VCaP (cell line): ENCODE measurements around the gene AP1S2.
"Not testable (repeated sequence)": the region's sequence is repeated elsewhere in the genome, so short reads cannot be mapped to it uniquely, and the experiment has no call there.

Experiments
- H3K27ac ChIP-seq: fragments of 450-650 bp; 2 replicates; pipeline ENCODE4 v1.5.1; 2017
- TF ChIP-seq, protein P1 (sequence below): fragments of 450-650 bp; conservative IDR thresholded peaks from 2 replicates; pipeline ENCODE4 v1.5.1; 2017; ENCODE audit warnings: mild to moderate bottlenecking, moderate library complexity

Gene AP1S2

DNA sequence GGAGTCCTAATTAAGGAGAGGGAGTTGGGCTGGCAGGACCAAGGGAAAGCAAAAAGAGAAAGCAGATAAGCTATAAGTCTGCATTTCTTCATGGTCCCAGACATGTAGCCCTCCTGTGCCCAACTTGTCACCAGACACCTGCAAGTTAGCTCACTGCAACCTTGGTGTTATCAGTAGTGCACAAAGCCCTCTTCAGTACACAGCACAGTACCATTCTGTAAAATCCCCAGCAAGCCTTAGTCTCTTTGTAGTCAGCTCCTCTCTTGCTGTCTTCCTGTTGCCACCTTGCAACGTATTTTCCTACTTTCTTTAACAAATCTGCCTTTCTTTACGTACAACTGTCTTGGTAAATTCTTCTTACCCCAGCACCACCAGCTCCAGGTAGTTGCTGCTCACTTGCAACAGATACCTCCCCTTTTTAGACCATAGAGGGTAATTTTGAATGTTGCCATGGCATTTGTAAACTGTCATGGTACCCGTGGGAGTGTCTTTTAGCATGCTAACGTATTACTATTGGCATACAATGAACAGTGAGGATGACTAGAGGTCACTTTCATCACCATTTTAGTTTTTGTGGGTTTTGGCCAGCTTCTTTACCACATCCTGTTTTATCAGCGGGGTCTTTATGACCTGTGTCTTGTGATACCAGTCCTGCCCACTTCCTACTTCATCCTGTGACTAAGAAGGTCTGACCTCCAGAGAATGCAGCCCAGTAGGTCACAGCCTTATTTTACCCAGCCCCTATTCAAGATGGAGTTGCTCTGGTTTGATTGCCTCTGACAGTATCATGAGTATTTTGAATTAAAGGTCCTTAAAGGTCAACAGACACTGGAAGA is 28.3 kb upstream of the AP1S2 start:
- H3K27ac ChIP-seq, result no peak overlapping the region
- TF ChIP-seq, protein P1, sequence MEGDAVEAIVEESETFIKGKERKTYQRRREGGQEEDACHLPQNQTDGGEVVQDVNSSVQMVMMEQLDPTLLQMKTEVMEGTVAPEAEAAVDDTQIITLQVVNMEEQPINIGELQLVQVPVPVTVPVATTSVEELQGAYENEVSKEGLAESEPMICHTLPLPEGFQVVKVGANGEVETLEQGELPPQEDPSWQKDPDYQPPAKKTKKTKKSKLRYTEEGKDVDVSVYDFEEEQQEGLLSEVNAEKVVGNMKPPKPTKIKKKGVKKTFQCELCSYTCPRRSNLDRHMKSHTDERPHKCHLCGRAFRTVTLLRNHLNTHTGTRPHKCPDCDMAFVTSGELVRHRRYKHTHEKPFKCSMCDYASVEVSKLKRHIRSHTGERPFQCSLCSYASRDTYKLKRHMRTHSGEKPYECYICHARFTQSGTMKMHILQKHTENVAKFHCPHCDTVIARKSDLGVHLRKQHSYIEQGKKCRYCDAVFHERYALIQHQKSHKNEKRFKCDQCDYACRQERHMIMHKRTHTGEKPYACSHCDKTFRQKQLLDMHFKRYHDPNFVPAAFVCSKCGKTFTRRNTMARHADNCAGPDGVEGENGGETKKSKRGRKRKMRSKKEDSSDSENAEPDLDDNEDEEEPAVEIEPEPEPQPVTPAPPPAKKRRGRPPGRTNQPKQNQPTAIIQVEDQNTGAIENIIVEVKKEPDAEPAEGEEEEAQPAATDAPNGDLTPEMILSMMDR, result no peak

DNA sequence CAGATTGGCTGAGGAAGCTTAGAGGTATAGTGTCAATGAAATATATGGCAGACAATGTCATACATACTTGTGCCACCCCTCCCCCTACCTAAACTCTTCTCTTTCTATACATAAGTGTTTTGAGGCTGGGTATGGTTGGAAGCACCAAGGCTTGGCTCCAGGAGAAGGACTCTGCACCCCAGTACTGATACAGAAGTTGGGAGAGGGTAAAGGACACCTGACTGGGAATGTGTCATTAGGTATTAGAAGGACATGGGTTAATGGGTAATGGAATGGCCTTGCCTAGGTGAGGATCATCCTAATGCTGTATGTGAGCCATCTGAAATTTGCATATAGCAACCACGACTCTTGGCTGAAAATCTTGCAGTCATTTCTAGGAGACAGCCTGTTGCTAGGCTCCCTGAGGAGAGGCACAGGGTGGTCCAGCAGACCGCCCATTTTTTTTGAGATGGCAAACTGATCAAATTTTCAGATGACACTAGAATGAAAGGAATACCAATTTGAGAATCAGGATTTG is 26.8 kb upstream of the AP1S2 start:
- no peak overlapping the region for H3K27ac ChIP-seq
- TF ChIP-seq, protein P1, result no peak

DNA sequence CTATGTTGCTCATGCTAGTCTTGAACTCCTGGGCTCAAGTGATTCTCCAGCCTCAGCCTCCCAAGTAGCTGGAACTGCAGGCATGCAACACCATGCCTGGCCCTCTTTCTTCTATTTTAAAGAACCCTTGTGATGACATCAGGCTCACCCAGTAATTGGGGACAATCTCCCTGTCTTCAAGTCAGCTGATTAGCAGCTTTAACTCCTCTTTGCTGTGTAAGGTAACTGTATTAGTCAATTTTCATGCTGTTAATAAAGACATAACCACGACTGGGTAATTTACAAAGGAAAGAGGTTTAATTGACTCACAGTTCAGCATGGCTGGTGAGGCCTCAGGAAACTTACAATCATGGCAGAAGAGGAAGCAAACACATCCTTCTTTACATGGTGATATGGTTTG is 23.3 kb upstream of the AP1S2 start:
- H3K27ac ChIP-seq, result not testable (repeated sequence)

DNA sequence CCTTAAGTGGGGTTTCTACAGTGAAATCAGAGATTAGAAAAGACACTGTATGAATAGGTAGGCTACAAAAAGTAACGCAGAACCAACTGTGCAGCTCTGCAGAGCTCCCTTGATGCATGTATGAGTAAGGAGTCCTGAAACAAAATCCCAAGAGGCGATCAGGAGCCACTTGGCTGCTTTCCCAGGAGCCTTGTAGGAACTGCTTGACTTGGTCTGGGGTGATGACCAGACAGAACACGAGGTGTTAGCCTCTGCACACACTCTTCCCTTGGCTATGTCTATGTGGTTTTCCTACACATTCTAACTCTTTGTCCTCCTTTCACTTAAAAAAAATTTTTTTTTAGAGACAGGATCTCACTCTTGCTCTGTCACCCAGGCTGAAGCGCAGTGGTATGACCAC is 22.8 kb upstream of the AP1S2 start:
- H3K27ac ChIP-seq, result no peak overlapping the region
- TF ChIP-seq, protein P1, result no peak

DNA sequence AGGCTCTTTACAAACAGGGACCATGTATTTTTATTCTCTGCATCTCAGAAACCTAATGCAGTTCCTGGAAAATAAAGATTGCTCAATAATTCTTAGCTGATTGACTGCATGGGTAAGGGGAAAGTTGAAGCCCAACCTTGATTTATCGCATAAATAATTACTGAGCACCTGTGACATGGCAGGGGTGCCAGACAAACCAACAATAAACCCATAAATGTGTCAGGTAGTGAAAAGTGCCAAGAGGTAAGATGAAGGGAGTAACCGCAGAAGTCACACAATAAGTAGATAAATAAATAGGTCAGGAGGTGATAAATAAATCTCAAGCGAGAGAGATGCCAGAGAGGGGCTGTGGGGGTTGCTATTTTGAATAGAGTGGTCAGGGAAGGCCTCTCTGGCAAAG is 20.1 kb upstream of the AP1S2 start:
- TF ChIP-seq, protein P1, result no peak
- H3K27ac ChIP-seq, result no peak overlapping the region

DNA sequence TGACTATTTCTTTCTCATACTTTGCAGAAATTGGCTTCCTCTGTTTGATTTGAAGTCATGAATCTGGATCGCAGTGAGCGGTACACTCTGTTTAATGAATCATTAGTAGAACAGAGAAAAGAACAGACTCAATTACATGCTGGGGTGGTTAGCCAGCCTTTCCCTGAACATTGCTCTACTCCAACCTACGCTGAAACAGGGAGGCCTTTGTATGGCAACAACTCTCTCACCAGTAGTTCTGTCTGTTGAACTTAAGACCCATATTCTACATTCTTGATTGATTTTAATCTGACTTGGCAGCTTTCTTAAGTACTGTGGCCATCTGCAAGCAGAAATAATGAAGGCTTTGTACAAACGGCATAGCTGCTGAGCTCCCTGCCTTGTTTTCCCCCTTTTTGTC is 19.0 kb upstream of the AP1S2 start:
- no peak overlapping the region for H3K27ac ChIP-seq
- TF ChIP-seq, protein P1, result no peak

DNA sequence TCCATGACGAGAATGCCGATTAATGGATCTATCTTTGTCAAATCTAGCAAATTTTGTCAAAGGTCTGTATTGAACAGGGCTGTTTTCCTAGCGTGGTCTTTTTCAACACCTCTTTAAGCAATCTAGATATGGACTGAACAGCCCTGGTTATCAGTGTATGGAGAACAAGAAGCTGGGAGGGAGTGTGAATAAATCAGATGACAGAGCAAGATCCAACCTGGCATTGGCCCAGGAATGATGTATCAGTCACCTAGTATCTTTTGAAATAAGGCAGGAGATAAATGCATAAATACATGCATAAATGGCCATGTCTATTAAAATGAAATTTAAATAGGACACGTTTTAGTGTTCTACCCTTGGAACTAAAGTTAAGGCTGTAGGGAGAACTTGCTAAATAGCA is 15.7 kb upstream of the AP1S2 start:
- no peak overlapping the region for H3K27ac ChIP-seq
- TF ChIP-seq, protein P1, result no peak

DNA sequence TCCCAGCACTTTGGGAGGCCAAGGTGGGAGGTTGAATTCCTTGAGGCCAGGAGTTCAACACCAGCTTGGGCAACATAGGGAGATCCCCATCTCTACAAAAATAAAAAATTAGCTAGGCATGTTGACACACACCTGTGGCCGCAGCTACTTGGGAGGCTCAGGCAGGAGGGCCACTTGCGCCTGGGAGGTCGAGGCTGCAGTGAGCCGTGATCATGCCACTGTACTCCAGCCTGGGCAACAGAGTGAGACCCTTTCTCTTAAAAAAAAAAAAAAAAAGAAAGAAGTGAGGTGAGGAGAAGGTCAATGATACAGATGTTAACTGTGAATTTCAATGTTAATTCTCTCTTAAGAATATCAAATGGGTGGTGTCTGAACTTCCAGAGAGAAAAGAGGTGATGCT is 15.1 kb upstream of the AP1S2 start:
- TF ChIP-seq, protein P1, result no peak
- no peak overlapping the region for H3K27ac ChIP-seq
